K562 (cell line): ENCODE data around the gene RCE1. TPM values are rescaled to one million over a fixed set of nuclear protein-coding genes. Genes with fewer than 3 reads are reported as not detected.

ENCODE experiments used
- ATAC-seq: fragments of 200-7000 bp; cut with Tn5 transposase; 3 replicates; pipeline ENCODE4 v1.9.1; 2020; ENCODE audit warnings: moderate library complexity
- BruUV-seq: library from RNA; stranded (reverse); fragments of 400-500 nt; replicated peaks from 2 replicates; lab custom pipeline; 2021; lab: Mats Ljungman, UMichigan
- CTCF ChIA-PET: fragments of 300-600 bp; formaldehyde crosslinking; extraction: SDS; loops from one replicate; lab custom pipeline; 2021; ENCODE audit warnings: low intra/inter-chr PET ratio; lab: Yijun Ruan, JAX
- POLR2A ChIA-PET: fragments of 300-600, 350-650 bp; sonication (Branson Sonifier 250); formaldehyde crosslinking; extraction: SDS; loops from one replicate; lab custom pipeline; 2021; ENCODE audit warnings: antibody characterized with exemption, inconsistent platforms; lab: Yijun Ruan, JAX
- DNase-seq, 4 experiments: peaks; one replicate each; pipeline versions ENCODE4 v3.0.0 to v3.0.0-alpha.2; 2011 to 2018; ENCODE audit warnings: low spot score in 3 of 4, mixed read lengths in 3 of 4; ENCODE audit errors: extremely low read depth in 1 of 4
- FAIRE-seq: peaks from 2 replicates; lab custom pipeline; 2011; peaks lifted over from hg19 to GRCh38; lab: Jason Lieb, UNC
- H2AFZ ChIP-seq: 2 replicates; pipeline ENCODE4 v1.6.0; 2011; ENCODE audit warnings: low read depth, low read length, control low read depth, inconsistent platforms
- H3K27ac ChIP-seq: fragments of 200-600 bp; 3 replicates; pipeline ENCODE4 v1.8.0; 2011; ENCODE audit warnings: low read depth, mild to moderate bottlenecking, control low read depth, inconsistent platforms, low read length, moderate library complexity, mixed read lengths; ENCODE audit errors: extremely low read depth
- H3K27me3 ChIP-seq, 2 experiments: fragments of 300-600 bp in 1 of 2; 2 replicates in 1 of 2; 3 replicates in 1 of 2; pipeline versions ENCODE4 v1.6.0 to v1.8.0; 2011; ENCODE audit warnings: inconsistent platforms in 2 of 2, low read length in 2 of 2, mild to moderate bottlenecking in 1 of 2, mixed read lengths in 1 of 2, moderate library complexity in 1 of 2; ENCODE audit not compliant: control insufficient read depth in 2 of 2, insufficient read depth in 2 of 2
- H3K36me3 ChIP-seq: fragments of 300-600 bp; 3 replicates; pipeline ENCODE4 v1.8.0; 2011; ENCODE audit warnings: mild to moderate bottlenecking, low read length, inconsistent platforms; ENCODE audit not compliant: control insufficient read depth, insufficient read depth
- H3K4me1 ChIP-seq, 2 experiments: fragments of 200-600 bp in 1 of 2; replicated peaks in 1 of 2; 2 replicates in 1 of 2; 3 replicates in 1 of 2; pipeline versions ENCODE4 v1.5.1 to v1.8.0; 2011; ENCODE audit warnings: inconsistent platforms in 2 of 2, low read length in 2 of 2, mild to moderate bottlenecking in 1 of 2, mixed read lengths in 1 of 2, moderate library complexity in 1 of 2; ENCODE audit not compliant: control insufficient read depth in 2 of 2, insufficient read depth in 2 of 2
- H3K4me2 ChIP-seq: 2 replicates; pipeline ENCODE4 v1.6.1; 2011; ENCODE audit warnings: low read length, control low read depth, inconsistent platforms, mixed read lengths; ENCODE audit not compliant: insufficient read depth
- H3K4me3 ChIP-seq: fragments of 200-600 bp; sonication (generic), shearing (Covaris generic); 2 replicates; pipeline ENCODE4 v1.5.1; 2016; ENCODE audit warnings: control low read depth, inconsistent platforms
- H3K79me2 ChIP-seq: fragments of 200-600 bp; 3 replicates; pipeline ENCODE4 v1.8.0; 2011; ENCODE audit warnings: low read length, inconsistent platforms; ENCODE audit not compliant: control insufficient read depth, insufficient read depth
- H3K9ac ChIP-seq, 2 experiments: 2 replicates each; pipeline versions ENCODE4 v1.6.0 to v1.6.1; 2011; ENCODE audit warnings: low read depth in 2 of 2, low read length in 2 of 2, control low read depth in 1 of 2, inconsistent platforms in 1 of 2, mild to moderate bottlenecking in 1 of 2, mixed read lengths in 1 of 2; ENCODE audit not compliant: insufficient read depth in 1 of 2
- H3K9me1 ChIP-seq: one replicate; pipeline ENCODE4 v1.6.0; 2011; ENCODE audit warnings: inconsistent platforms, mild to moderate bottlenecking, low read length, moderate library complexity; ENCODE audit not compliant: control insufficient read depth, insufficient read depth
- H3K9me3 ChIP-seq: replicated peaks from 2 replicates; pipeline ENCODE4 v1.5.1; 2011; ENCODE audit warnings: low read depth, low read length, inconsistent platforms; ENCODE audit not compliant: control insufficient read depth, insufficient read depth
- H4K20me1 ChIP-seq: replicated peaks from 2 replicates; pipeline ENCODE4 v1.6.1; 2011; ENCODE audit warnings: low read length, inconsistent platforms, mixed read lengths; ENCODE audit not compliant: control insufficient read depth, insufficient read depth
- CREB3L1 ChIP-seq: fragments of 450-650 bp; IDR thresholded peaks from 2 replicates; pipeline ENCODE4 v1.6.1; 2014; ENCODE audit warnings: low read depth, mild to moderate bottlenecking, moderate library complexity, borderline replicate concordance
- FIP1L1 ChIP-seq: fragments of 200-400 bp; formaldehyde crosslinking; IDR thresholded peaks from 2 replicates; pipeline ENCODE4 v1.6.1; 2018; ENCODE audit warnings: mild to moderate bottlenecking, low read depth, low read length; ENCODE audit not compliant: poor library complexity, severe bottlenecking
- SIRT6 ChIP-seq: IDR thresholded peaks from one replicate; pipeline ENCODE4 v1.6.1; 2012; ENCODE audit warnings: low read depth, mild to moderate bottlenecking, control low read depth, inconsistent platforms, low read length, moderate library complexity
- ZBED1 ChIP-seq: IDR thresholded peaks from 2 replicates; pipeline ENCODE4 v1.6.1; 2014
- ZBTB7A ChIP-seq: IDR thresholded peaks from 2 replicates; pipeline ENCODE4 v1.6.1; 2011; ENCODE audit warnings: low read depth, mild to moderate bottlenecking, low read length, moderate library complexity, borderline replicate concordance; ENCODE audit not compliant: control insufficient read depth
- ZNF318 ChIP-seq, 2 experiments: fragments of 450-650 bp; IDR thresholded peaks; 2 replicates each; pipeline ENCODE4 v1.6.1; 2016; ENCODE audit warnings: mild to moderate bottlenecking in 2 of 2, borderline replicate concordance in 1 of 2, low read depth in 1 of 2, moderate library complexity in 1 of 2
- WGBS: fragments of 100-300 bp; shearing (Covaris generic); methylation state at CpG from one replicate; pipeline ENCODE4 v1.1.6; 2016; ENCODE audit warnings: low coverage, mixed read lengths; ENCODE audit not compliant: insufficient coverage; ENCODE audit errors: missing lambda C conversion rate; 5-methylcytosine and 5-hydroxymethylcytosine counted together
- in situ Hi-C: fragments of 300-500 bp; cut with MboI; formaldehyde crosslinking; loops from 4 replicates; pipeline ENCODE4 v1.15.0; 2018; ENCODE audit warnings: inconsistent platforms, mixed read lengths
- intact Hi-C: fragments of 100-400 bp; cut with micrococcal nuclease; formaldehyde crosslinking; loops from 2 replicates; pipeline ENCODE4 v1.14.2; 2022
- polyA plus RNA-seq, 8 experiments: library from polyadenylated mRNA; depleted of rRNA in 4 of 8; stranded (reverse) in 5 of 8; unstranded in 3 of 8; fragments of >200 nt; fragmentation: Nextera tagmentation in 2 of 8; fragmentation: Illumina TruSeq in 1 of 8; extraction: Ambion mirVana in 2 of 8; extraction: Trizol in 1 of 8; gene quantifications; 2 replicates each; pipeline versions ENCODE4 v1.2.1 to v1.2.3, GENCODE V29; 2011 to 2014; ENCODE audit warnings: inconsistent platforms in 1 of 8, missing spikeins in 1 of 8
- total RNA-seq, 7 experiments: library from RNA; depleted of rRNA in 6 of 7; stranded (reverse); fragments of >200 nt in 6 of 7; fragmentation: Illumina TruSeq in 2 of 7; extraction: Trizol in 2 of 7; gene quantifications; 2 replicates each; pipeline versions ENCODE4 v1.2.1 to v1.2.3, GENCODE V29; 2011 to 2021; ENCODE audit warnings: low replicate concordance in 1 of 7
- TF ChIP-seq, protein P1 (sequence below), 3 experiments: fragments of 200-800 bp in 1 of 3; sonication (Bioruptor generic) in 1 of 3; sonication (generic) in 1 of 3; formaldehyde crosslinking in 1 of 3; IDR thresholded peaks; 2 replicates each; pipeline versions ENCODE4 v1.6.1 to v1.8.0; 2016 to 2022; ENCODE audit warnings: mild to moderate bottlenecking in 2 of 3, missing compliant biosample characterization in 2 of 3, missing genetic modification characterization in 2 of 3, missing genetic modification reagents in 1 of 3

RCE1 gene
- total and polyA plus RNA-seq, 9 of the 15 experiments (the other 6 are each of a cell fraction or from before 2014, with no cell fraction given) = 0.75 to 41.5 (median 15.1) TPM

GRCh38 chr11:66859686-66860448, 16.6 kb downstream of the RCE1 start:
- Histone ChIP-seq H3K4me1 (peaks cover 7 to 82% of the 10 kb centered on the region in 2 experiments; a peak in 4 of 5 replicates), H3K9me3 (no peaks in the 10 kb centered on the region), H3K36me3 (peaks cover 36% of the 10 kb centered on the region; the same call in 1 of the 3 replicates), H3K27me3 (no peaks in the 10 kb centered on the region), H3K9ac (peak overlapping the region in 1 of 2 experiments; percentile 83; a peak in 2 of 4 replicates), H3K27ac (no peak overlapping the region), H3K9me1 (no peaks in the 10 kb centered on the region), H3K4me2 (no peak overlapping the region), H4K20me1 (0 out of 2 replicates have a peak, but pooled peaks cover 3% of the 10 kb centered on the region), H3K4me3 (no peak overlapping the region), H3K79me2 (peaks cover 25% of the 10 kb centered on the region), H2AFZ (no peak overlapping the region)
- intact Hi-C loops (no loop called here), in situ Hi-C loops (no loop called here)
- no TSS peak for BruUV-seq
- peak in 1 of 4 experiments; percentile 37 for DNase-seq
- no peak for ATAC-seq
- 72% methylated on average over 12 of the region's 41 CpGs for WGBS
- no peak for FAIRE-seq
- POLR2A ChIA-PET = interaction anchor here (1.0 to 1.1 kb wide), 2 partner anchors 10 to 17 kb away, joined by 3 read pairs; partner anchors contain the start of gene RCE1
- CTCF ChIA-PET = no interaction called here
- TF ChIP-seq ZBTB7A (no peak), FIP1L1 (peak; percentile 28), SIRT6 (no peak), ZNF318 (IDR thresholded peaks at IDR 0.05; ENCODE audit: borderline replicate concordance in 1 of 2, low read depth in 1 of 2) (no peak), ZBED1 (no peak), CREB3L1 (no peak)
- TF ChIP-seq, protein P1, sequence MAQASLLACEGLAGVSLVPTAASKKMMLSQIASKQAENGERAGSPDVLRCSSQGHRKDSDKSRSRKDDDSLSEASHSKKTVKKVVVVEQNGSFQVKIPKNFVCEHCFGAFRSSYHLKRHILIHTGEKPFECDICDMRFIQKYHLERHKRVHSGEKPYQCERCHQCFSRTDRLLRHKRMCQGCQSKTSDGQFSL (CRISPR knock-in tag; IDR thresholded peaks at IDR 0.05) = 0 out of 2 replicates have a peak, but pooled peaks have one; percentile 21
- TF ChIP-seq, protein P1 (tag; IDR thresholded peaks at IDR 0.05) = no peak
